Keratinocyte (primary cell): ENCODE data around the gene MARCHF10. TPM values are rescaled to one million over a fixed set of nuclear protein-coding genes. Genes with fewer than 3 reads are reported as not detected.
A peak's percentile ranks its signal among the peaks of the same experiment; 100 is the strongest.

ENCODE experiments used
- DNase-seq: peaks from one replicate; pipeline ENCODE4 v3.0.0-alpha.2; 2011; ENCODE audit warnings: low read depth, missing footprints, low spot score
- FAIRE-seq: peaks from 2 replicates; lab custom pipeline; 2011; peaks lifted over from hg19 to GRCh38; lab: Jason Lieb, UNC
- H2AFZ ChIP-seq: 2 replicates; pipeline ENCODE4 v1.6.0; 2012; ENCODE audit warnings: low read length, control low read depth, inconsistent platforms; ENCODE audit not compliant: control insufficient read depth
- H3K27ac ChIP-seq: 2 replicates; pipeline ENCODE4 v1.5.1; 2011; ENCODE audit warnings: low read length; ENCODE audit not compliant: control insufficient read depth, insufficient read depth
- H3K27me3 ChIP-seq: 3 replicates; pipeline ENCODE4 v1.6.0; 2011; ENCODE audit warnings: low read length; ENCODE audit not compliant: control insufficient read depth, insufficient read depth; ENCODE audit errors: extremely low read depth
- H3K36me3 ChIP-seq, 2 experiments: 2 replicates in 1 of 2; 3 replicates in 1 of 2; pipeline ENCODE4 v1.5.1; 2011; ENCODE audit warnings: low read length in 2 of 2, mild to moderate bottlenecking in 1 of 2; ENCODE audit not compliant: control insufficient read depth in 2 of 2, insufficient read depth in 2 of 2; ENCODE audit errors: extremely low read depth in 1 of 2
- H3K4me1 ChIP-seq: 3 replicates; pipeline ENCODE4 v1.5.1; 2011; ENCODE audit warnings: low read length; ENCODE audit not compliant: control insufficient read depth, insufficient read depth; ENCODE audit errors: extremely low read depth
- H3K4me2 ChIP-seq: 3 replicates; pipeline ENCODE4 v1.6.0; 2011; ENCODE audit warnings: low read depth, low read length; ENCODE audit not compliant: control insufficient read depth, insufficient read depth; ENCODE audit errors: extremely low read depth
- H3K4me3 ChIP-seq, 3 experiments: fragments of 200-600 bp in 1 of 3; sonication (generic) in 1 of 3; 2 replicates in 2 of 3; 3 replicates in 1 of 3; pipeline ENCODE4 v1.5.1; 2011 to 2016; ENCODE audit warnings: low read length in 3 of 3, mild to moderate bottlenecking in 3 of 3, control low read depth in 2 of 3, inconsistent platforms in 1 of 3, low read depth in 1 of 3, mixed read lengths in 1 of 3, mixed run types in 1 of 3, moderate library complexity in 1 of 3; ENCODE audit not compliant: control insufficient read depth in 2 of 3, insufficient read depth in 2 of 3; ENCODE audit errors: extremely low read depth in 1 of 3
- H3K79me2 ChIP-seq: 2 replicates; pipeline ENCODE4 v1.6.0; 2012; ENCODE audit warnings: low read length; ENCODE audit not compliant: control insufficient read depth, insufficient read depth
- H3K9ac ChIP-seq: 3 replicates; pipeline ENCODE4 v1.6.0; 2011; ENCODE audit warnings: low read length; ENCODE audit not compliant: control insufficient read depth, insufficient read depth; ENCODE audit errors: extremely low read depth
- H3K9me1 ChIP-seq: 3 replicates; pipeline ENCODE4 v1.6.0; 2011; ENCODE audit warnings: low read length; ENCODE audit not compliant: control insufficient read depth, insufficient read depth; ENCODE audit errors: extremely low read depth
- H3K9me3 ChIP-seq: 2 replicates; pipeline ENCODE4 v1.5.1; 2012; ENCODE audit warnings: low read depth, low read length; ENCODE audit not compliant: control insufficient read depth
- H4K20me1 ChIP-seq: 3 replicates; pipeline ENCODE4 v1.6.0; 2011; ENCODE audit warnings: low read length; ENCODE audit not compliant: control insufficient read depth, insufficient read depth; ENCODE audit errors: extremely low read depth
- EZH2 ChIP-seq: IDR thresholded peaks from one replicate; pipeline ENCODE4 v1.6.1; 2012; ENCODE audit warnings: inconsistent platforms, mild to moderate bottlenecking, low read length, moderate library complexity
- dilution Hi-C: fragments of 300-500 bp; cut with MboI; formaldehyde crosslinking; loops from one replicate; pipeline ENCODE4 v1.7.0; 2020; ENCODE audit warnings: low sequenced_read_pairs; ENCODE audit not compliant: extremely low pct_ligation_motif_present
- polyA plus RNA-seq, 5 experiments: library from polyadenylated mRNA; depleted of rRNA in 3 of 5; stranded (reverse) in 3 of 5; stranded (forward) in 1 of 5; unstranded in 1 of 5; fragments of >200 nt; gene quantifications; 1 replicate in 1 of 5; 2 replicates in 3 of 5; 3 replicates in 1 of 5; pipeline versions ENCODE4 v1.2.1 to v1.2.3, GENCODE V29; 2011 to 2012; ENCODE audit warnings: missing spikeins in 2 of 5, low read depth in 1 of 5, low replicate concordance in 1 of 5
- TF ChIP-seq, protein P1 (sequence below), 3 experiments: IDR thresholded peaks in 1 of 3; conservative IDR thresholded peaks in 1 of 3; optimal IDR thresholded peaks in 1 of 3; 2 replicates in 2 of 3; 3 replicates in 1 of 3; pipeline versions ENCODE3 to v1.5.1; 2011; ENCODE audit warnings: low read length in 3 of 3, mild to moderate bottlenecking in 3 of 3, moderate library complexity in 2 of 3, control low read depth in 1 of 3, inconsistent platforms in 1 of 3; ENCODE audit not compliant: insufficient read depth in 2 of 3; ENCODE audit errors: extremely low read depth in 1 of 3

The MARCHF10 gene
- polyA plus RNA-seq, 1 donor (not counting 4 experiments of a cell fraction or from before 2014, with no cell fraction given) = not detected

- H3K4me3 ChIP-seq = no peak overlapping the region
- peaks cover 45% of the 10 kb centered on the region for H3K4me1 ChIP-seq
- H3K9ac ChIP-seq = no peak overlapping the region
- H3K79me2 ChIP-seq = no peaks in the 10 kb centered on the region
- no peaks in the 10 kb centered on the region for H3K36me3 ChIP-seq
- no peaks in the 10 kb centered on the region for H3K9me3 ChIP-seq
- no peak overlapping the region for H2AFZ ChIP-seq
- no peak for FAIRE-seq
- H3K27ac ChIP-seq = no peak overlapping the region
- no peak for TF ChIP-seq EZH2
- TF ChIP-seq, protein P1, sequence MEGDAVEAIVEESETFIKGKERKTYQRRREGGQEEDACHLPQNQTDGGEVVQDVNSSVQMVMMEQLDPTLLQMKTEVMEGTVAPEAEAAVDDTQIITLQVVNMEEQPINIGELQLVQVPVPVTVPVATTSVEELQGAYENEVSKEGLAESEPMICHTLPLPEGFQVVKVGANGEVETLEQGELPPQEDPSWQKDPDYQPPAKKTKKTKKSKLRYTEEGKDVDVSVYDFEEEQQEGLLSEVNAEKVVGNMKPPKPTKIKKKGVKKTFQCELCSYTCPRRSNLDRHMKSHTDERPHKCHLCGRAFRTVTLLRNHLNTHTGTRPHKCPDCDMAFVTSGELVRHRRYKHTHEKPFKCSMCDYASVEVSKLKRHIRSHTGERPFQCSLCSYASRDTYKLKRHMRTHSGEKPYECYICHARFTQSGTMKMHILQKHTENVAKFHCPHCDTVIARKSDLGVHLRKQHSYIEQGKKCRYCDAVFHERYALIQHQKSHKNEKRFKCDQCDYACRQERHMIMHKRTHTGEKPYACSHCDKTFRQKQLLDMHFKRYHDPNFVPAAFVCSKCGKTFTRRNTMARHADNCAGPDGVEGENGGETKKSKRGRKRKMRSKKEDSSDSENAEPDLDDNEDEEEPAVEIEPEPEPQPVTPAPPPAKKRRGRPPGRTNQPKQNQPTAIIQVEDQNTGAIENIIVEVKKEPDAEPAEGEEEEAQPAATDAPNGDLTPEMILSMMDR (optimal IDR thresholded peaks at IDR 0.05 in 1 of 3, IDR thresholded peaks at IDR 0.05 in 1 of 3, conservative IDR thresholded peaks at IDR 0.05 in 1 of 3; ENCODE audit: extremely low read depth in 1 of 3, insufficient read depth in 2 of 3, low read length in 3 of 3) = no peak
- dilution Hi-C loops = no loop called here
- no peak for DNase-seq
- H3K4me2 ChIP-seq = no peak overlapping the region
- no peaks in the 10 kb centered on the region for H3K27me3 ChIP-seq
- no peaks in the 10 kb centered on the region for H4K20me1 ChIP-seq
- no peaks in the 10 kb centered on the region for H3K9me1 ChIP-seq
Observed at GRCh38 chr17:62782730-62783270, 25.3 kb downstream of the MARCHF10 start.

GRCh38 chr17:62781831-62782251, 26.3 kb downstream of the MARCHF10 start:
- H3K4me3 ChIP-seq = no peak overlapping the region
- no peaks in the 10 kb centered on the region for H3K36me3 ChIP-seq
- H3K27ac ChIP-seq = peak overlapping the region; percentile 13
- no peak overlapping the region for H2AFZ ChIP-seq
- no peaks in the 10 kb centered on the region for H4K20me1 ChIP-seq
- no peaks in the 10 kb centered on the region for H3K9me3 ChIP-seq
- H3K27me3 ChIP-seq = no peaks in the 10 kb centered on the region
- peaks cover 41% of the 10 kb centered on the region for H3K4me1 ChIP-seq
- no peak overlapping the region for H3K4me2 ChIP-seq
- no peaks in the 10 kb centered on the region for H3K79me2 ChIP-seq
- DNase-seq = no peak
- no peaks in the 10 kb centered on the region for H3K9me1 ChIP-seq
- TF ChIP-seq EZH2 = no peak
- TF ChIP-seq, protein P1 (optimal IDR thresholded peaks at IDR 0.05 in 1 of 3, IDR thresholded peaks at IDR 0.05 in 1 of 3, conservative IDR thresholded peaks at IDR 0.05 in 1 of 3; ENCODE audit: extremely low read depth in 1 of 3, insufficient read depth in 2 of 3, low read length in 3 of 3) = no peak
- H3K9ac ChIP-seq = no peak overlapping the region
- dilution Hi-C loops = no loop called here
- peak; percentile 36 for FAIRE-seq
